ENCODE measurements around the gene ZBTB32. TPM values are rescaled to one million over a fixed set of nuclear protein-coding genes. Genes with fewer than 3 reads are reported as not detected.

Gene ZBTB32
- total and polyA plus RNA-seq, 12 donors = 0.03 to 0.12 TPM; not detected in 10

- intact Hi-C loops (cut with DNase I) = loop anchor here in 7 of 10 donors (2.0 to 10.0 kb wide), 7 partner anchors 26 to 206 kb away; partner anchors contain the start of genes TMEM147 (in 4 of the 7), DMKN (in 1 of the 7), PSENEN (in 1 of the 7) and U2AF1L4 (in 1 of the 7)
- H3K9me3 ChIP-seq = no peaks in the 10 kb centered on the region
- peaks cover 6 to 34% (median 27%) of the 10 kb centered on the region in 9 donors for H3K4me1 ChIP-seq
- ATAC-seq (no peak), DNase-seq (peak; percentile 40 to 49)
- H3K36me3 ChIP-seq = peaks cover 0 to 41% (median 23%) of the 10 kb centered on the region in 9 donors
- peak overlapping the region; percentile 68 to 98 (median 84) for H3K4me3 ChIP-seq
- 1 to 2% methylated on average over 42 of the region's 42 CpGs for WGBS, 2 donors
- H3K27me3 ChIP-seq = no peaks in the 10 kb centered on the region
- peak overlapping the region; percentile 78 to 97 (median 90) for H3K27ac ChIP-seq
- TF ChIP-seq CTCF (IDR thresholded peaks at IDR 0.05) = no peak
Observed at GRCh38 chr19:35718345-35719041, 14.1 kb downstream of the ZBTB32 start.

- peaks cover 0 to 52% (median 33%) of the 10 kb centered on the region in 9 donors for H3K36me3 ChIP-seq
- WGBS, 2 donors = 84 to 87% methylated on average over 32 of the region's 32 CpGs
- intact Hi-C loops (cut with DNase I) = loop anchor here in 7 of 10 donors (2.0 to 10.0 kb wide), 7 partner anchors 25 to 207 kb away; partner anchors contain the start of genes TMEM147 (in 4 of the 7), DMKN (in 1 of the 7), PSENEN (in 1 of the 7) and U2AF1L4 (in 1 of the 7)
- H3K27ac ChIP-seq = peak overlapping the region in 3 of 10 donors; percentile 23 to 93 (median 23)
- DNase-seq = no peak
- no peaks in the 10 kb centered on the region for H3K27me3 ChIP-seq
- H3K4me1 ChIP-seq = peaks cover 6 to 34% (median 27%) of the 10 kb centered on the region in 9 donors
- H3K4me3 ChIP-seq = peak overlapping the region in 4 of 10 donors; percentile 68 to 98 (median 84)
- H3K9me3 ChIP-seq = no peaks in the 10 kb centered on the region
- TF ChIP-seq CTCF (IDR thresholded peaks at IDR 0.05) = no peak
- ATAC-seq = no peak
Observed at GRCh38 chr19:35719402-35720162, 15.2 kb downstream of the ZBTB32 start.

- WGBS, 2 donors = 89 to 93% methylated on average over 9 of the region's 9 CpGs
- intact Hi-C loops (cut with DNase I) = no loop called here
- peaks cover 0 to 57% (median 39%) of the 10 kb centered on the region in 9 donors for H3K36me3 ChIP-seq
- H3K4me1 ChIP-seq = peaks cover 6 to 34% (median 27%) of the 10 kb centered on the region in 9 donors
- H3K4me3 ChIP-seq = no peak overlapping the region
- peak overlapping the region in 2 of 10 donors; percentile 23 for H3K27ac ChIP-seq
- DNase-seq (no peak), ATAC-seq (no peak)
- TF ChIP-seq CTCF (IDR thresholded peaks at IDR 0.05) = no peak
- H3K9me3 ChIP-seq = no peaks in the 10 kb centered on the region
- no peaks in the 10 kb centered on the region for H3K27me3 ChIP-seq
Observed at GRCh38 chr19:35720163-35720524, 15.8 kb downstream of the ZBTB32 start.

GRCh38 chr19:35720648-35721047, 16.3 kb downstream of the ZBTB32 start:
- no peak for ATAC-seq
- intact Hi-C loops (cut with DNase I) = no loop called here
- WGBS, 2 donors = 80 to 83% methylated on average over 17 of the region's 17 CpGs
- no peak overlapping the region for H3K27ac ChIP-seq
- no peaks in the 10 kb centered on the region for H3K27me3 ChIP-seq
- peaks cover 6 to 29% (median 22%) of the 10 kb centered on the region in 9 donors for H3K4me1 ChIP-seq
- H3K4me3 ChIP-seq = no peak overlapping the region
- DNase-seq = no peak
- TF ChIP-seq CTCF (IDR thresholded peaks at IDR 0.05) = no peak
- H3K36me3 ChIP-seq = peaks cover 0 to 62% (median 44%) of the 10 kb centered on the region in 9 donors
- no peaks in the 10 kb centered on the region for H3K9me3 ChIP-seq
